WTC11 (cell line): ENCODE data around the gene FICD. TPM values are rescaled to one million over a fixed set of nuclear protein-coding genes. Genes with fewer than 3 reads are reported as not detected.

ENCODE experiments used
- ATAC-seq: fragments of 200-7000 bp; cut with Tn5 transposase; 2 replicates; pipeline ENCODE4 v1.10.0; 2021; ENCODE audit warnings: mild to moderate bottlenecking, moderate library complexity
- CTCF ChIA-PET: fragments of 300-600 bp; sonication (Branson Sonifier 250); formaldehyde crosslinking; loops from one replicate; lab custom pipeline; 2021; ENCODE audit warnings: antibody characterized with exemption; lab: Charles Lee
- POLR2A ChIA-PET: fragments of 350-600 bp; sonication (Branson Sonifier 250); formaldehyde crosslinking; loops from one replicate; lab custom pipeline; 2021; ENCODE audit warnings: antibody characterized with exemption; lab: Charles Lee
- DNase-seq: peaks from one replicate; pipeline ENCODE4 v3.0.0; 2021; ENCODE audit warnings: low spot score
- H3K27ac Mint-ChIP-seq: 2 replicates; pipeline ENCODE4 v1.8.0; 2021; ENCODE audit warnings: mixed read lengths
- H3K27me3 Mint-ChIP-seq: 2 replicates; pipeline ENCODE4 v1.8.0; 2021; ENCODE audit warnings: low read depth, mild to moderate bottlenecking, moderate library complexity, mixed read lengths
- H3K36me3 Mint-ChIP-seq: 2 replicates; pipeline ENCODE4 v1.8.0; 2021; ENCODE audit warnings: mixed read lengths
- H3K4me1 Mint-ChIP-seq: 2 replicates; pipeline ENCODE4 v1.8.0; 2022; ENCODE audit warnings: mixed read lengths
- H3K4me3 Mint-ChIP-seq: 2 replicates; pipeline ENCODE4 v1.8.0; 2021; ENCODE audit warnings: mild to moderate bottlenecking, moderate library complexity, mixed read lengths
- H3K9me3 Mint-ChIP-seq: 2 replicates; pipeline ENCODE4 v1.8.0; 2021; ENCODE audit warnings: mixed read lengths
- AR ChIP-seq: fragments of 250-450 bp; sonication (Bioruptor Pico); IDR thresholded peaks from 2 replicates; pipeline ENCODE4 v1.9.0; 2021; ENCODE audit warnings: mild to moderate bottlenecking
- ATF6 ChIP-seq: sonication (generic); formaldehyde crosslinking; IDR thresholded peaks from 2 replicates; pipeline ENCODE4 v1.8.1; 2023; ENCODE audit warnings: mild to moderate bottlenecking, missing genetic modification reagents
- CBFB ChIP-seq: sonication (generic); formaldehyde crosslinking; IDR thresholded peaks from 2 replicates; pipeline ENCODE4 v1.8.1; 2022; ENCODE audit warnings: mild to moderate bottlenecking, low read depth, missing genetic modification reagents
- ELF4 ChIP-seq: sonication (generic); formaldehyde crosslinking; IDR thresholded peaks from 2 replicates; pipeline ENCODE4 v1.8.1; 2022; ENCODE audit warnings: low read depth, mild to moderate bottlenecking, moderate library complexity, missing genetic modification reagents
- GABPB1 ChIP-seq: sonication (generic); formaldehyde crosslinking; IDR thresholded peaks from 2 replicates; pipeline ENCODE4 v1.8.1; 2023; ENCODE audit warnings: mild to moderate bottlenecking, missing genetic modification reagents
- MAX ChIP-seq: sonication (generic); formaldehyde crosslinking; IDR thresholded peaks from 2 replicates; pipeline ENCODE4 v1.8.0; 2022; ENCODE audit warnings: mild to moderate bottlenecking, missing genetic modification reagents
- NR3C1 ChIP-seq: sonication (generic); formaldehyde crosslinking; conservative IDR thresholded peaks from 2 replicates; pipeline ENCODE4 v1.8.1; 2023; ENCODE audit warnings: low read depth, mild to moderate bottlenecking, missing genetic modification reagents
- SP1 ChIP-seq: sonication (generic); formaldehyde crosslinking; conservative IDR thresholded peaks from 2 replicates; pipeline ENCODE4 v1.8.1; 2022; ENCODE audit warnings: missing genetic modification reagents
- TEAD1 ChIP-seq: sonication (generic); formaldehyde crosslinking; IDR thresholded peaks from 2 replicates; pipeline ENCODE4 v1.8.0; 2022; ENCODE audit warnings: mild to moderate bottlenecking, missing genetic modification reagents
- USF2 ChIP-seq: sonication (generic); formaldehyde crosslinking; IDR thresholded peaks from 2 replicates; pipeline ENCODE4 v1.8.1; 2023; ENCODE audit warnings: mild to moderate bottlenecking, missing genetic modification reagents, moderate library complexity
- ZBTB43 ChIP-seq: sonication (generic); formaldehyde crosslinking; IDR thresholded peaks from 2 replicates; pipeline ENCODE4 v1.8.1; 2023; ENCODE audit warnings: mild to moderate bottlenecking, missing genetic modification reagents
- ZSCAN18 ChIP-seq: fragments of 250-450 bp; sonication (Bioruptor Pico); IDR thresholded peaks from 2 replicates; pipeline ENCODE4 v2.1.2; 2022; ENCODE audit warnings: mild to moderate bottlenecking, moderate library complexity
- total RNA-seq: library from RNA; stranded (reverse); gene quantifications from 3 replicates; pipeline ENCODE4 v1.2.3, GENCODE V29; 2021

FICD gene
- total RNA-seq, 1 experiment from 2014 or later: 6.3 TPM

- TF ChIP-seq AR (CRISPR knock-in tag): no peak
- TF ChIP-seq CBFB (CRISPR knock-in tag): no peak
- no peak for TF ChIP-seq ZBTB43 (CRISPR knock-in tag)
Measured at GRCh38 chr12:108564724-108565123, 49.6 kb downstream of the FICD start (continued).

- Mint-ChIP-seq H3K4me1 (peaks cover 6% of the 10 kb centered on the region), H3K4me3 (no peak overlapping the region), H3K27ac (no peak overlapping the region), H3K36me3 (peaks cover 56% of the 10 kb centered on the region), H3K9me3 (no peaks in the 10 kb centered on the region), H3K27me3 (no peaks in the 10 kb centered on the region)
- CTCF ChIA-PET: interaction anchor here (1.0 to 1.1 kb wide), 2 partner anchors 52 to 53 kb away, joined by 3 to 4 read pairs; no protein-coding TSS in a partner anchor
- POLR2A ChIA-PET: no interaction called here
- no peak for DNase-seq
- TF ChIP-seq ELF4 (CRISPR knock-in tag) (no peak), ZSCAN18 (no peak), ATF6 (CRISPR knock-in tag) (no peak), SP1 (CRISPR knock-in tag) (no peak), TEAD1 (CRISPR knock-in tag) (no peak), NR3C1 (CRISPR knock-in tag) (no peak), GABPB1 (CRISPR knock-in tag) (no peak), AR (CRISPR knock-in tag) (no peak), USF2 (CRISPR knock-in tag) (no peak), MAX (CRISPR knock-in tag) (no peak)
- no peak for ATAC-seq
Measured at GRCh38 chr12:108565146-108565545, 50.1 kb downstream of the FICD start.
